Stimulated activated naive CD4-positive, alpha-beta T cell (primary cell): ENCODE measurements around the gene DDX54.

Experiments
- DNase-seq, 6 experiments: peaks; one replicate each; lab custom pipeline; 2025; lab: John Stamatoyannopoulos, UW

DDX54 gene

GRCh38 chr12:113185180-113186032 is at the start of gene DDX54, which contains the start of gene RITA1:
Gene DDX54, minus strand, starts transcription at chr12:113185478. Its CDS starts 27 bp downstream, at chr12:113185451.
Gene RITA1, plus strand, starts transcription at chr12:113185721. Its CDS starts 1,026 bp downstream, at chr12:113186747.
- DNase-seq: peak; percentile 73 to 98 (median 90)

GRCh38 chr12:113234483-113234882 is 49.2 kb upstream of the DDX54 start:
- no peak for DNase-seq

- no peak for DNase-seq
Measured at GRCh38 chr12:113233967-113234366, 48.7 kb upstream of the DDX54 start.

- DNase-seq: peak; percentile 71 to 83 (median 79)
Measured at GRCh38 chr12:113232840-113233585, 47.7 kb upstream of the DDX54 start.

- no peak for DNase-seq
Measured at GRCh38 chr12:113232089-113232839, 47.0 kb upstream of the DDX54 start.

GRCh38 chr12:113231235-113232088 is 46.2 kb upstream of the DDX54 start:
- DNase-seq: no peak

GRCh38 chr12:113230315-113231234 is 45.3 kb upstream of the DDX54 start:
- no peak for DNase-seq

- DNase-seq: no peak
Measured at GRCh38 chr12:113228394-113229028, 43.2 kb upstream of the DDX54 start.

- DNase-seq: no peak
Measured at GRCh38 chr12:113227686-113228391, 42.6 kb upstream of the DDX54 start.

- DNase-seq: no peak
Measured at GRCh38 chr12:113226696-113227568, 41.7 kb upstream of the DDX54 start.

GRCh38 chr12:113224955-113225354 is 39.7 kb upstream of the DDX54 start:
- DNase-seq: no peak

GRCh38 chr12:113222730-113223531 is 37.7 kb upstream of the DDX54 start:
- DNase-seq: peak in 3 of 6 experiments; percentile 19 to 45 (median 31)

GRCh38 chr12:113221997-113222729 is 36.9 kb upstream of the DDX54 start:
- peak in 1 of 6 experiments; percentile 20 for DNase-seq

GRCh38 chr12:113221181-113221996 is 36.1 kb upstream of the DDX54 start, which contains the start of gene TPCN1:
Gene TPCN1, plus strand, starts transcription at chr12:113221464. Its CDS starts 5,389 bp downstream, at chr12:113226853.
- peak; percentile 93 to 99 (median 98) for DNase-seq

- DNase-seq: no peak
Measured at GRCh38 chr12:113220593-113221180, 35.4 kb upstream of the DDX54 start.
